WTC11 (cell line): ENCODE measurements around the gene SLC27A6.

Experiments used
- CBFB ChIP-seq: sonication (generic); formaldehyde crosslinking; IDR thresholded peaks from 2 replicates; pipeline ENCODE4 v1.8.1; 2022; ENCODE audit warnings: mild to moderate bottlenecking, low read depth, missing genetic modification reagents
- CREM ChIP-seq: sonication (generic); formaldehyde crosslinking; IDR thresholded peaks from 2 replicates; pipeline ENCODE4 v1.8.1; 2022; ENCODE audit warnings: mild to moderate bottlenecking, missing genetic modification reagents, moderate library complexity
- E2F4 ChIP-seq: sonication (generic); formaldehyde crosslinking; IDR thresholded peaks from 2 replicates; pipeline ENCODE4 v1.8.1; 2022; ENCODE audit warnings: low read depth, mild to moderate bottlenecking, moderate library complexity, missing genetic modification reagents, borderline replicate concordance
- KAT7 ChIP-seq: sonication (generic); formaldehyde crosslinking; IDR thresholded peaks from 2 replicates; pipeline ENCODE4 v1.8.1; 2023; ENCODE audit warnings: missing genetic modification reagents, mild to moderate bottlenecking, borderline replicate concordance
- MAX ChIP-seq: sonication (generic); formaldehyde crosslinking; IDR thresholded peaks from 2 replicates; pipeline ENCODE4 v1.8.0; 2022; ENCODE audit warnings: mild to moderate bottlenecking, missing genetic modification reagents
- NR2C2 ChIP-seq: sonication (generic); formaldehyde crosslinking; IDR thresholded peaks from 2 replicates; pipeline ENCODE4 v1.8.0; 2022; ENCODE audit warnings: mild to moderate bottlenecking, missing genetic modification reagents
- USF1 ChIP-seq: sonication (generic); formaldehyde crosslinking; IDR thresholded peaks from 2 replicates; pipeline ENCODE4 v1.8.0; 2022; ENCODE audit warnings: mild to moderate bottlenecking, missing genetic modification reagents
- ZNF138 ChIP-seq: sonication (generic); formaldehyde crosslinking; conservative IDR thresholded peaks from 2 replicates; pipeline ENCODE4 v1.8.1; 2022; ENCODE audit warnings: mild to moderate bottlenecking, moderate library complexity, missing genetic modification reagents
- ZNF416 ChIP-seq: fragments of 250-450 bp; sonication (Bioruptor Pico); IDR thresholded peaks from 2 replicates; pipeline ENCODE4 v1.9.0; 2021; ENCODE audit warnings: mild to moderate bottlenecking, inconsistent platforms
- TF ChIP-seq, protein P1 (sequence below): fragments of 200-600 bp; IDR thresholded peaks from 2 replicates; pipeline ENCODE4 v1.8.0; 2022; ENCODE audit warnings: antibody characterized with exemption
- TF ChIP-seq, protein P2 (sequence below): sonication (generic); formaldehyde crosslinking; conservative IDR thresholded peaks from 2 replicates; pipeline ENCODE4 v1.8.1; 2022; ENCODE audit warnings: mild to moderate bottlenecking, missing genetic modification reagents
- TF ChIP-seq, protein P3 (sequence below): sonication (generic); formaldehyde crosslinking; IDR thresholded peaks from 2 replicates; pipeline ENCODE4 v1.8.0; 2022; ENCODE audit warnings: missing genetic modification reagents

- TF ChIP-seq, protein P1, sequence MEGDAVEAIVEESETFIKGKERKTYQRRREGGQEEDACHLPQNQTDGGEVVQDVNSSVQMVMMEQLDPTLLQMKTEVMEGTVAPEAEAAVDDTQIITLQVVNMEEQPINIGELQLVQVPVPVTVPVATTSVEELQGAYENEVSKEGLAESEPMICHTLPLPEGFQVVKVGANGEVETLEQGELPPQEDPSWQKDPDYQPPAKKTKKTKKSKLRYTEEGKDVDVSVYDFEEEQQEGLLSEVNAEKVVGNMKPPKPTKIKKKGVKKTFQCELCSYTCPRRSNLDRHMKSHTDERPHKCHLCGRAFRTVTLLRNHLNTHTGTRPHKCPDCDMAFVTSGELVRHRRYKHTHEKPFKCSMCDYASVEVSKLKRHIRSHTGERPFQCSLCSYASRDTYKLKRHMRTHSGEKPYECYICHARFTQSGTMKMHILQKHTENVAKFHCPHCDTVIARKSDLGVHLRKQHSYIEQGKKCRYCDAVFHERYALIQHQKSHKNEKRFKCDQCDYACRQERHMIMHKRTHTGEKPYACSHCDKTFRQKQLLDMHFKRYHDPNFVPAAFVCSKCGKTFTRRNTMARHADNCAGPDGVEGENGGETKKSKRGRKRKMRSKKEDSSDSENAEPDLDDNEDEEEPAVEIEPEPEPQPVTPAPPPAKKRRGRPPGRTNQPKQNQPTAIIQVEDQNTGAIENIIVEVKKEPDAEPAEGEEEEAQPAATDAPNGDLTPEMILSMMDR: no peak
- TF ChIP-seq USF1 (CRISPR knock-in tag): no peak
- TF ChIP-seq KAT7 (CRISPR knock-in tag): no peak
- TF ChIP-seq, protein P2, sequence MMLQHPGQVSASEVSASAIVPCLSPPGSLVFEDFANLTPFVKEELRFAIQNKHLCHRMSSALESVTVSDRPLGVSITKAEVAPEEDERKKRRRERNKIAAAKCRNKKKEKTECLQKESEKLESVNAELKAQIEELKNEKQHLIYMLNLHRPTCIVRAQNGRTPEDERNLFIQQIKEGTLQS: no peak
- TF ChIP-seq E2F4 (CRISPR knock-in tag): no peak
- no peak for TF ChIP-seq ZNF138 (CRISPR knock-in tag)
- no peak for TF ChIP-seq MAX (CRISPR knock-in tag)
- TF ChIP-seq NR2C2 (CRISPR knock-in tag): no peak
- TF ChIP-seq, protein P3, sequence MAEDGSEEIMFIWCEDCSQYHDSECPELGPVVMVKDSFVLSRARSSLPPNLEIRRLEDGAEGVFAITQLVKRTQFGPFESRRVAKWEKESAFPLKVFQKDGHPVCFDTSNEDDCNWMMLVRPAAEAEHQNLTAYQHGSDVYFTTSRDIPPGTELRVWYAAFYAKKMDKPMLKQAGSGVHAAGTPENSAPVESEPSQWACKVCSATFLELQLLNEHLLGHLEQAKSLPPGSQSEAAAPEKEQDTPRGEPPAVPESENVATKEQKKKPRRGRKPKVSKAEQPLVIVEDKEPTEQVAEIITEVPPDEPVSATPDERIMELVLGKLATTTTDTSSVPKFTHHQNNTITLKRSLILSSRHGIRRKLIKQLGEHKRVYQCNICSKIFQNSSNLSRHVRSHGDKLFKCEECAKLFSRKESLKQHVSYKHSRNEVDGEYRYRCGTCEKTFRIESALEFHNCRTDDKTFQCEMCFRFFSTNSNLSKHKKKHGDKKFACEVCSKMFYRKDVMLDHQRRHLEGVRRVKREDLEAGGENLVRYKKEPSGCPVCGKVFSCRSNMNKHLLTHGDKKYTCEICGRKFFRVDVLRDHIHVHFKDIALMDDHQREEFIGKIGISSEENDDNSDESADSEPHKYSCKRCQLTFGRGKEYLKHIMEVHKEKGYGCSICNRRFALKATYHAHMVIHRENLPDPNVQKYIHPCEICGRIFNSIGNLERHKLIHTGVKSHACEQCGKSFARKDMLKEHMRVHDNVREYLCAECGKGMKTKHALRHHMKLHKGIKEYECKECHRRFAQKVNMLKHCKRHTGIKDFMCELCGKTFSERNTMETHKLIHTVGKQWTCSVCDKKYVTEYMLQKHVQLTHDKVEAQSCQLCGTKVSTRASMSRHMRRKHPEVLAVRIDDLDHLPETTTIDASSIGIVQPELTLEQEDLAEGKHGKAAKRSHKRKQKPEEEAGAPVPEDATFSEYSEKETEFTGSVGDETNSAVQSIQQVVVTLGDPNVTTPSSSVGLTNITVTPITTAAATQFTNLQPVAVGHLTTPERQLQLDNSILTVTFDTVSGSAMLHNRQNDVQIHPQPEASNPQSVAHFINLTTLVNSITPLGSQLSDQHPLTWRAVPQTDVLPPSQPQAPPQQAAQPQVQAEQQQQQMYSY (CRISPR knock-in tag): no peak
- TF ChIP-seq CBFB (CRISPR knock-in tag): no peak
- no peak for TF ChIP-seq ZNF416 (CRISPR knock-in tag)
- TF ChIP-seq CREM: no peak
These were observed 92.0 kb downstream of the SLC27A6 start for GRCh38 chr5:129057329-129057728.
